T-helper 2 cell treated with Interferon-gamma antibody and Interleukin-4, amounts not matched to agents 5 μg/mL and 100 μg/mL, for 36 hours (primary cell): ENCODE data around the gene CREBBP.

ENCODE experiments used
- DNase-seq: peaks from one replicate; pipeline ENCODE4 v3.0.0; 2021; ENCODE audit warnings: low spot score
- H3K27ac Mint-ChIP-seq: one replicate; pipeline ENCODE4 v1.8.0; 2021; ENCODE audit warnings: mild to moderate bottlenecking, mixed read lengths
- H3K27me3 Mint-ChIP-seq: one replicate; pipeline ENCODE4 v1.8.0; 2021; ENCODE audit warnings: low read depth, mixed read lengths
- H3K36me3 Mint-ChIP-seq: one replicate; pipeline ENCODE4 v1.8.0; 2021; ENCODE audit warnings: low read depth, mixed read lengths
- H3K4me1 Mint-ChIP-seq: one replicate; pipeline ENCODE4 v1.8.0; 2021; ENCODE audit warnings: low read depth, mixed read lengths
- H3K4me3 Mint-ChIP-seq: one replicate; pipeline ENCODE4 v1.8.0; 2022; ENCODE audit warnings: mild to moderate bottlenecking, moderate library complexity, mixed read lengths
- H3K9me3 Mint-ChIP-seq: one replicate; pipeline ENCODE4 v1.8.0; 2021; ENCODE audit warnings: mixed read lengths

The CREBBP gene

DNA sequence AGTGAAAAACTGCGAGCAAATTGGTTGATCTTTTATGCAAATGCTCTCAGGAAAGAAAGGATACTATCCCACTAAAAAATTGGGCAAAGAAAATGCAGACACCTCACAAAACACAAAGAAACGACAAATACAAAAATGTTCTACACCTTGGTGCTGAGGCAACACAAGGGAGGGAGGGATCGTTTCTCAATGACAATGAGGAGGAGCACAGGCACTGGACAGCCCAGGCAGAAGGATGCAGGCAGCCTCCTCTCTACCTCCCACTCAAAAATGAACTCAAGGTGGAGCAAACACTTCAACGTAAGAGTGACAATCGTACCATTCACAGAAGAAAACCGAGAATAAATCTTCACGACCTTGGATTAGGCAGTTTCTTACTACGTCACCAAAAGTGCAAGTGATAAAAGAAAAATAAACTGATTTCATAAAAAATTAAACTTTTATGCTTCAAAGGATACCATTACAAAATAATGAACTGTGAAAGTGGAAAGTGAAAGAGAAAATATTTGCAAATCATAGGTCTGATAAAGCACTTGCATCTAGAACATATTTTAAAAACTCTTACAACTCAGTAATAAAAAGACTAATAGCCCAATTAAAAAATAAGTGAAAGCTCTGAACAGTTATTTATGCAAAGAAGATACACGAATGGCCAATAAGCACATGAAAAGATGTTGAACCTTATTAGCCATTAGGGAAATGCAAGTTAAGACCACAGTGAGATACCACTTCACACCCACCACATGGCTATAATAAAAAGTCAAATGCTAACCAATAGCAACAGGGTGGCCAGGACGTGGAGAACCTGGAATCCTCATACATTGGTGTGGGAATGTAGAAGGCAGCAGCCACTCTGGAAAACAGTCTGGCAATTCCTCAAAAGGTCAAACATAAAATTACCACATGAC is 82.4 kb downstream of the CREBBP start:
- Mint-ChIP-seq H3K4me3 (peak overlapping the region; percentile 64), H3K36me3 (peaks cover 28% of the 10 kb centered on the region), H3K27ac (peak overlapping the region; percentile 38), H3K4me1 (peaks cover 55% of the 10 kb centered on the region), H3K27me3 (peaks cover 5% of the 10 kb centered on the region), H3K9me3 (no peaks in the 10 kb centered on the region)
- no peak for DNase-seq

DNA sequence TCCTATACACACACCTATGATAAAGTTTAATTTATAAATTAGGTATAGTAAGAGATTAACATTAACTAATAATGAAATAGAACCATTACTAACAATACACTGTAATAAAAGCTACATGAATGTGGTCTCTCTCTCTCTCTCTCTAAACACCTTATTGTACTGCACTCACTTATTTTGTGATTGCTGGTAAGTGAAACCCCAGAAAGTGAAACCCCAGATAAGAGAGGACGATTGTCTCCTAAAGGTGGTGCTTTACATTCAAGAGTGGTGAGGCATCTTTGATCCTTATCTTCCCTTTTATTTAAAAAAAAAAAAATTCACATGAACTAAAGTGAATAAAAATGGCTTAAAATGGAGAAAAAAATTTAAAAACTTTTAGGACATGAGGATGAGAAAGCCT is 83.0 kb downstream of the CREBBP start:
- Mint-ChIP-seq H3K27ac (peak overlapping the region; percentile 38), H3K9me3 (no peaks in the 10 kb centered on the region), H3K4me3 (peak overlapping the region; percentile 64), H3K4me1 (peaks cover 57% of the 10 kb centered on the region), H3K36me3 (peaks cover 31% of the 10 kb centered on the region), H3K27me3 (peaks cover 7% of the 10 kb centered on the region)
- no peak for DNase-seq

DNA sequence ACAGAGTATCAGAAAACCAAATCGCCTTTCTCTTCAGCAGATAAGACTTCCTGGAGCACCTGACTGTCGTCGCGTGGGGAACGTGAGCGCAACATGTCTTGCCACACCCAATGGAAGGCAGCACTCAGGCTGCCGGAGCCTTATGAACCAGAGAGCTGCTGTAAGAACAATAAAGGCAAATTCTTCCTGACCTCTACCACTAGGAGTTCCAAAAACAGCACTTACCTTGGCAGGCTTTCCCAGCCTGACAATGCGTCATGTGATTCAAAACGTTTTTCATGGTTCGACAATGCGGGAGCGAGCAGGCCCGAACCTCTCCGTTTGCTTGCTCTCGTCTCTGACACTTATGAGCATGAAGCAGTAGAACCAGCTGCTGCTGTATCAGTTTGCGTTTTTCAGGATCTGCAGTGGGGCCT is 87.3 kb downstream of the CREBBP start:
- Mint-ChIP-seq H3K4me3 (peak overlapping the region; percentile 25), H3K36me3 (peaks cover 47% of the 10 kb centered on the region), H3K27ac (no peak overlapping the region), H3K9me3 (no peaks in the 10 kb centered on the region), H3K27me3 (peaks cover 4% of the 10 kb centered on the region), H3K4me1 (peaks cover 66% of the 10 kb centered on the region)
- DNase-seq = no peak

DNA sequence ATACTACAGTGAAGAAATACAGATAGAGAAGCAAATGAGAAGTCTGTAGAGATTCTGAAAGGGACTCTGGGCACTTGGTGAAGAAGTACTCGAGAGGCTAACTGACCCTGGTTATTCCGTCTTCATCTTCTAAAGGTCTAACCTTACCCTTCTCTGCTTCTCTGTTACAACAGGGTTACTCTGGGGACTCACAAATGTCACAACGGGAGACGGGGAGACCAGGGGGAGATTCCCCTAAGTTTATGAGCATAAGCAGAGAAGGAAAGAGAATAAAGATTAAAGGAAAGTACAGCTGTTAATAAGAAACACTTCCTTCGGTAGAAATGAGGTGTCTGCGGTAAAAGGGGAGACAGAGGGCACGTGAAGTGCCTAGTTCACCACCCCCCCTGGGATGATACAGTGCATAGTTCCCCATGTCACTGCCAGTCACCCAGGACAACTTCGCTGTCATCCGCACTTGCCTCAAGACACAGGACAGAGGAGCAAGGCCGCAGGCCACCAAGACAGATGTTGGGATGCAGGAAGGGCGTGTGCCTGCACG is 88.0 kb downstream of the CREBBP start:
- H3K27ac Mint-ChIP-seq = no peak overlapping the region
- H3K27me3 Mint-ChIP-seq = peaks cover 4% of the 10 kb centered on the region
- H3K4me1 Mint-ChIP-seq = peaks cover 59% of the 10 kb centered on the region
- no peaks in the 10 kb centered on the region for H3K9me3 Mint-ChIP-seq
- no peak for DNase-seq
- H3K4me3 Mint-ChIP-seq = peak overlapping the region; percentile 25
- peaks cover 47% of the 10 kb centered on the region for H3K36me3 Mint-ChIP-seq

DNA sequence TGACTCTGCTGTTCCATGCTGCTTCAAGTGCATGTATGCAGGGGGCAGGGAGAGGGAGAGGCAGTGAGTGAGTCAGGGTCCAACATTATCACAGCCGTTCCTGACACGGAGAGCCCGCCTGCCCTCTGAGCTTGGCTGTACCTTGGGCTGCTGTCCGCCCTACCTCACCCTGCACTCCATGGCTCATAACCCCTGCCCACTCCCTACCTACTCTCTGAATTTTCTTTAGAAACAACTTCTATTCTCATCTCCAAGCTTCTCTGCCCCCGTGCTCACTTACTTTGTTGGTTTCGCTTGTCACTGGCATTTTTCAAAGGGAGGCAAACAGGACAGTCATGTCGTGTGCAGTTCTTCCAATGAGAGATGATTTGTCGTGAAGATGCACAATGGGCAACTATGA is 88.8 kb downstream of the CREBBP start:
- H3K4me1 Mint-ChIP-seq = peaks cover 54% of the 10 kb centered on the region
- H3K4me3 Mint-ChIP-seq = no peak overlapping the region
- no peak for DNase-seq
- H3K36me3 Mint-ChIP-seq = peaks cover 50% of the 10 kb centered on the region
- H3K9me3 Mint-ChIP-seq = no peaks in the 10 kb centered on the region
- no peak overlapping the region for H3K27ac Mint-ChIP-seq
- H3K27me3 Mint-ChIP-seq = peaks cover 4% of the 10 kb centered on the region

DNA sequence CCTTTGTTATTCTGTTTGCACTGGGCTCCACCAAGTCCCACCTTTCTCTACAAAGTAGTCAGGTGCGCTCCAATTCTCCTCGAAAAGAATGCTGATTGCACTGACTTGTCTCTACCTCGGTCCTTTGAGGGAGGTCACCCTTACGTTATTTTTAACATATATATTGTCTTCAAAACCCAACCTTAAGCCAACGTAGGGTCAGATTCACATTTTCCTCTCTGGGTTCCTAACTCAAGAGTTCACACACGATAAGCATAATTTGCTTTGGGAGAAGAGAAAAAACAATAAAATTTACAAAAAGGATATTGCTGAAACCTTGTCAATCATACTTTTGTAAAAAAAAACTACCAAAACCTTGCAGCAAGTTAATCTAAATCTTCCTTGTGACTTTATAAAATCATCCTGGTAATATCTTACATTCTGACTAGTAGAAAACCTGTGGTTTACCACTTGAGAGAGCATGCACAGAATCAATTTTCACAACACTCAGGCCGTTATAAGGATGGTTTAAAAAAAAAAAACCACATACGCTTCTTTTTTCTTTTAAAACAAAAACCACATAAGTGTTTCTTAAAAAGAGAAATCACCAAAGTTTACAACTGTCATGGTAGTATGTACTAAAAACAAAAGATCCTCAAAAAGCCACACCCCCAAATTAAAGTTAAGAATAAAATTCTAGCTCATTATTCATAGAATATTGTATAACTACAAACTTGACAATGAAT is 91.0 kb downstream of the CREBBP start:
- DNase-seq = no peak
- peaks cover 2% of the 10 kb centered on the region for H3K27me3 Mint-ChIP-seq
- H3K4me3 Mint-ChIP-seq = peak overlapping the region; percentile 80
- H3K9me3 Mint-ChIP-seq = no peaks in the 10 kb centered on the region
- peaks cover 60% of the 10 kb centered on the region for H3K36me3 Mint-ChIP-seq
- peak overlapping the region; percentile 52 for H3K27ac Mint-ChIP-seq
- H3K4me1 Mint-ChIP-seq = peaks cover 42% of the 10 kb centered on the region

DNA sequence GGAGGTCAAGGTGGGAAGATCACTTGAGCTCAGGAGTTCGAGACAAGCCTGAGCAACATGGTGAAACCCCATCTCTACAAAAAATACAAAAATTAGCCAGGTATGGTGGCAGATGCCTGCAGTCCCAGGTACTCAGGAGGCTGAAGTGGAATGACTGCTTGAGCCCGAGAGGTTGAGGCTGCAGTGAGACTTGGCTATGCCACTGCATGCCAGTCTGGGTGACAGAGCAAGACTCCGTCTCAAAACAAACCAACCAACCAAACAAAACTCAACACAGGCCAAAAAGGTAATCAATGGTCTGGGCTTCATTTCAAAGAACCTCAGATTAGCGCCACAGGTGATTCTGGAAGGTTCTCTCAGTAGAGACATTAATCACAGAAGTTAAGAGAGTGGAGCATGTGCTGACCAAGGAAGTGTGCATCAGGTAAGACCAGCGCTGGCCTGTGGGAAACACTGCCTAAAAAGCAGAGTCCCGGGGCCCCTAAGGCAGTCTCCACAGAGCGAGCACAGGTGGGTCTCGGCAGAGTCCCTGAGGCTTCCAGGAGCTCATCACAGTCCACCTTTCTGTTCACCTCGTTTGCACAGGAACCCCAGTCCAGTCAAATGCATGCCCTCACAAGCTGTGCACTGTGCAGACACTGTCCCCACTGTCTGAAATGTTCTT is 91.7 kb downstream of the CREBBP start:
- H3K4me3 Mint-ChIP-seq = peak overlapping the region; percentile 80
- H3K36me3 Mint-ChIP-seq = peaks cover 60% of the 10 kb centered on the region
- H3K9me3 Mint-ChIP-seq = no peaks in the 10 kb centered on the region
- peaks cover 42% of the 10 kb centered on the region for H3K4me1 Mint-ChIP-seq
- peak overlapping the region; percentile 52 for H3K27ac Mint-ChIP-seq
- DNase-seq = no peak
- peaks cover 2% of the 10 kb centered on the region for H3K27me3 Mint-ChIP-seq

DNA sequence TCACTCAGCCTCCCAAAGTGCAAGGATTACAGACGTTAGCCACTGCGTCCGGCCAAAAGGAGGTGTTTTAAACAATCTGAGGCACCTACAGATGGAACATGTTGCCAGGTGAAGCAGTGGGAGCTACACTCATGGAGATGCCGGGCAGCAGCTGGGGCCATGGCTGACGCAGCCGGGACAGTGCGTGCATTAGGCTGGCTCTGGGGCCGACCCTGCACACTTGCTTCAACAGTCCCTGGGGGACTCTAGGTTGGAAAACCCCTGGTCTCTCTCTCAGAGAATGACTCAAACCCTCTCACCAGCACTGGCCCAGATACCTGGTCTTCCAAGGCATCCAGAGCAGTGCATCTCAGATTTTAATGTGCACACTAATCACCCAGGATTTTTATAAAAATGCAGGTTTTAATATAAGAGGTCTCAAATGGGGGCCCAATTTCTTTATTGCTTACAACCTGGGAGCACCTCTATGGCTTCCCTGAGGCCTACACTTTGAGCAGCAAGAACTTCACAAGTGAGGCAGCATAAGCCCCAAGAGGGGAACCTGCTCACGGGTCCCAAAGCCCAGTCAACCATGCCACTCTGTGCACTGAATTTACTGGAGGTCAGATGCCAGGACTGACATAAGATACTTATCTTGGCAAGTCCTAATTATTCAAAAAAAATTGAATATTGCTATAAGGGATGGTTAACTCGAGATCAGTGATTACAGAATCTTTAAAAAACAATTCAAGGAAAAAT is 92.4 kb downstream of the CREBBP start:
- Mint-ChIP-seq H3K27ac (no peak overlapping the region), H3K4me1 (peaks cover 37% of the 10 kb centered on the region), H3K27me3 (peaks cover 2% of the 10 kb centered on the region), H3K4me3 (peak overlapping the region; percentile 14), H3K36me3 (peaks cover 58% of the 10 kb centered on the region), H3K9me3 (no peaks in the 10 kb centered on the region)
- DNase-seq = no peak

DNA sequence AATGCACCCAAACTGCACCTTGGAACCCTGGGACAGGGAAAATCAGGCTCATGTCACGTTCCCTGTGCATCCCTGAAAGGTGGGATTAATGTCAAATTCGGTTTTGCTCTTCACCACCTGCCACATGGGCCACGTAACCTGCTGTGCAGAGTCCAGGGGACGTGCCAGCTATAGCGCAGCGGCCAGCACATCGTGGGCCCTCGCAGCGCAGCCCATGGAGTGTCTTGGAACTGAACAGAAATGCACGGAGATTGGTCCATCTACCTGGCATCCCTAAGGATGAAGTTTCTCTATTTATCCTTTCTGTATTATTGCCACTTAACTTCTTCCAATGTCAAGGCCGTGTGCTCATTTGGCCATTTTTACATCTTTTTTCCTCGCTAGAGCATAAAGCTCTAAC is 95.1 kb downstream of the CREBBP start:
- Mint-ChIP-seq H3K4me1 (peaks cover 29% of the 10 kb centered on the region), H3K27ac (no peak overlapping the region), H3K4me3 (no peak overlapping the region), H3K27me3 (no peaks in the 10 kb centered on the region), H3K36me3 (peaks cover 50% of the 10 kb centered on the region), H3K9me3 (no peaks in the 10 kb centered on the region)
- no peak for DNase-seq

DNA sequence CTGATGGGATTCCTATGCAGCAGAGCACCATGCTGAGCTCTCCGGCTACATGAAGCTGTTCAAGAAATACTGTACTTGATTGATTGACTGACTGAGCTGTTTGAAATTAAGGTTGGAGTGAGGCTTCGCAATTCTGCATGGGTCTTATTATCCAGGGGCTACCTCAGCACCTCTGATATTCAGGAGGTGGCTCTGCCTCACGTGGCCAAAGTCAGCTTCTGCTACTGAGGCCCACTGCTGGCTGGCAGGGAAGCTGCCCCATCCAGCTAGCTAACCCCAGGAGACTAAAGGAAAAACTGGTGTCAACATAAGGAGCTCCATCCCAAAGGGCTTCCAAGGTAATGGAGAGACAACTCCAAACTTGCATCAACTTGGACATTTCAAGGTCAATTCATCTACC is 97.0 kb downstream of the CREBBP start:
- Mint-ChIP-seq H3K27ac (no peak overlapping the region), H3K27me3 (no peaks in the 10 kb centered on the region), H3K4me1 (peaks cover 15% of the 10 kb centered on the region), H3K4me3 (no peak overlapping the region), H3K36me3 (peaks cover 42% of the 10 kb centered on the region), H3K9me3 (no peaks in the 10 kb centered on the region)
- no peak for DNase-seq

DNA sequence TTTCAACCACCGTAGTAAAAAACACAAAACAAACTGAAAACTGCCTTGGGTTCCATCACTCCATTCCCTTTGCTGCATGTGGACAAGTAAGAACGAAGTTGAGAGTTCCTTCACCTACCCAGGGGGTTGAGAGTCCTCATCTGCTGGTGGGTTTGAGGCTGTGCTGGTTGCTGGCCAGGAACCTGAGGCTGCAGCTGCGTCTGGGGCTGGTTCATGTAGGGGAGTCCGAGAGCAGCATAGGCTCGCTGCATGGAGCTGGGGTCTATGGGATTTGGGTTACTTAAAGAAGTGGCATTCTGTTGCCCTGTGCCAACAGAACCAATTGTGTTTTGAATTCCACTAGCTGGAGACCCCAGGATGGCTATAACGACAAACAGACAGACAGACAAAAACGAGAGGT is 97.9 kb downstream of the CREBBP start:
- Mint-ChIP-seq H3K4me1 (peaks cover 12% of the 10 kb centered on the region), H3K27ac (no peak overlapping the region), H3K27me3 (no peaks in the 10 kb centered on the region), H3K36me3 (peaks cover 41% of the 10 kb centered on the region), H3K9me3 (no peaks in the 10 kb centered on the region), H3K4me3 (no peak overlapping the region)
- DNase-seq = no peak

DNA sequence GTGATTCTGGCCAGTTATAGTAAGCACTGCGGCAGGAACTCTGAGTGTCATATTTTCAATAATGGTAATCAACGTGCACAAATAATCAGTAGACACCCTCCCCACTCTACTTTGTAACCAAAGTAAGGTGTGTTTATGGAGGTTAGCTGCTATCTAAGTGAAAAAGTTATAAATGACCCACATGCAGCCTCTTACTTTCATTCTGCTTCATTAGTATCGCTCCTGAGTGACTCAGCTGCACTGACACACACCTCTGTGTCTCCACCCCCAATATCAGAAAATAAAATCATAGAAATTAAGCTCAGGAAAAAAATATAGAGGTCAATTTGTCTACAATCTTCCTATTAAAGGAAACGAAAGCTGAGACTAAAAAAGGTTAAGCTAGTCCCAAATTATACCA is 99.1 kb downstream of the CREBBP start:
- Mint-ChIP-seq H3K27me3 (no peaks in the 10 kb centered on the region), H3K4me3 (no peak overlapping the region), H3K36me3 (peaks cover 42% of the 10 kb centered on the region), H3K9me3 (no peaks in the 10 kb centered on the region), H3K4me1 (peaks cover 12% of the 10 kb centered on the region), H3K27ac (no peak overlapping the region)
- no peak for DNase-seq

DNA sequence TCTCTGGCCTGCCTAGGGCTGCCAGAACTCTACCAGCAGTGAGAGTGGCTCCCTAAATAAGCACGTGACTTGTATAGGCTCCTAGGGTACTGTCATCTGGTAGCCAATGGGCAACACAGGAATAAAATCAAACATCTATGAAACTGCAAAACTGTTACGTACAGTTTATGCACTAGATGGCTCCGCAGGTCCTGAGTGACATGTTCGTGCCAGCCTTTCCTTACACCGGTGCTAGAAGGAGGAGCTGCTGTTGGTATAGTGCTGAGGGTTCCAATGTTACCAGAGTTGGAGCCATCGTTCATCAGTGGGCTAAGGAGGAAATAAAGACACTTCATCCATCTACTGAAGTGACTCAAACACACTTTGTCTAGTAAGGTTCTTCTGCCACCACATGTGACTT is 99.9 kb downstream of the CREBBP start:
- Mint-ChIP-seq H3K36me3 (peaks cover 43% of the 10 kb centered on the region), H3K4me3 (no peak overlapping the region), H3K4me1 (peaks cover 12% of the 10 kb centered on the region), H3K27me3 (no peaks in the 10 kb centered on the region), H3K9me3 (no peaks in the 10 kb centered on the region), H3K27ac (no peak overlapping the region)
- DNase-seq = no peak
